ENCODE results near the gene TENM4. TPM values are rescaled to one million over a fixed set of nuclear protein-coding genes. Genes with fewer than 3 reads are reported as not detected.

Gene TENM4
- total RNA-seq, 4 donors from 2014 or later, result 7.7 to 39.3 (median 16.1) TPM

GRCh38 chr11:78818201-78818600 is 622.6 kb downstream of the TENM4 start:
- DNase-seq, result no peak
- TF ChIP-seq POLR2A (IDR thresholded peaks at IDR 0.05), result no peak
- TF ChIP-seq CTCF (IDR thresholded peaks at IDR 0.05), result no peak
- Histone ChIP-seq H3K9me3 (no peaks in the 10 kb centered on the region), H3K4me1 (no peaks in the 10 kb centered on the region), H3K4me3 (no peak overlapping the region), H3K27me3 (no peaks in the 10 kb centered on the region), H3K36me3 (no peaks in the 10 kb centered on the region), H3K27ac (no peak overlapping the region)
- WGBS, 2 donors, result 34 to 67% methylated on average over 4 of the region's 4 CpGs
- intact Hi-C loops (cut with DNase I), result no loop called here

GRCh38 chr11:78815831-78816230 is 625.0 kb downstream of the TENM4 start:
- intact Hi-C loops (cut with DNase I), result no loop called here
- no peaks in the 10 kb centered on the region for H3K9me3 ChIP-seq
- TF ChIP-seq POLR2A (IDR thresholded peaks at IDR 0.05), result no peak
- no peaks in the 10 kb centered on the region for H3K27me3 ChIP-seq
- 89% methylated on average over 6 of the region's 6 CpGs for WGBS, 2 donors
- no peak overlapping the region for H3K27ac ChIP-seq
- no peak overlapping the region for H3K4me3 ChIP-seq
- DNase-seq, result no peak
- peaks cover 0 to 3% (median 0%) of the 10 kb centered on the region in 3 donors for H3K4me1 ChIP-seq
- H3K36me3 ChIP-seq, result no peaks in the 10 kb centered on the region

GRCh38 chr11:78812513-78813293 is 628.1 kb downstream of the TENM4 start:
- Histone ChIP-seq H3K4me1 (peaks cover 5 to 15% (median 5%) of the 10 kb centered on the region in 3 donors), H3K9me3 (no peaks in the 10 kb centered on the region), H3K36me3 (no peaks in the 10 kb centered on the region), H3K4me3 (no peak overlapping the region), H3K27ac (peak overlapping the region in 3 of 4 donors; percentile 19 to 81 (median 70)), H3K27me3 (no peaks in the 10 kb centered on the region)
- intact Hi-C loops (cut with DNase I), result no loop called here
- no peak for TF ChIP-seq CTCF (IDR thresholded peaks at IDR 0.05)
- no peak for DNase-seq
- WGBS, 2 donors, result 56 to 81% methylated on average over 6 of the region's 6 CpGs

- TF ChIP-seq CTCF (IDR thresholded peaks at IDR 0.05), result no peak
- no peak for TF ChIP-seq POLR2A (IDR thresholded peaks at IDR 0.05)
- H3K4me3 ChIP-seq, result no peak overlapping the region
- no peaks in the 10 kb centered on the region for H3K27me3 ChIP-seq
- WGBS, 2 donors, result 63 to 73% methylated on average over 7 of the region's 7 CpGs
- H3K9me3 ChIP-seq, result no peaks in the 10 kb centered on the region
- peak overlapping the region; percentile 35 to 81 (median 72) for H3K27ac ChIP-seq
- H3K36me3 ChIP-seq, result no peaks in the 10 kb centered on the region
- H3K4me1 ChIP-seq, result peaks cover 5 to 15% (median 5%) of the 10 kb centered on the region in 3 donors
- intact Hi-C loops (cut with DNase I), result no loop called here
- no peak for DNase-seq
These were observed 630.2 kb downstream of the TENM4 start for GRCh38 chr11:78810559-78811009.

- Histone ChIP-seq H3K9me3 (no peaks in the 10 kb centered on the region), H3K27me3 (no peaks in the 10 kb centered on the region), H3K4me1 (peaks cover 5 to 15% (median 5%) of the 10 kb centered on the region in 3 donors), H3K27ac (peak overlapping the region; percentile 44 to 81 (median 72)), H3K4me3 (no peak overlapping the region), H3K36me3 (no peaks in the 10 kb centered on the region)
- no peak for DNase-seq
- WGBS, 2 donors, result 65 to 69% methylated on average over 7 of the region's 7 CpGs
- TF ChIP-seq CTCF (IDR thresholded peaks at IDR 0.05), result no peak
- no peak for TF ChIP-seq POLR2A (IDR thresholded peaks at IDR 0.05)
- intact Hi-C loops (cut with DNase I), result no loop called here
These were observed 630.8 kb downstream of the TENM4 start for GRCh38 chr11:78809931-78810541.
